AG04450 (cell line): ENCODE measurements around the gene ACHE. TPM values are rescaled to one million over a fixed set of nuclear protein-coding genes. Genes with fewer than 3 reads are reported as not detected.

Source experiments
- CTCF ChIA-PET: fragments of 300-600, 350-600 bp; formaldehyde crosslinking; extraction: SDS; loops from one replicate; lab custom pipeline; 2022; ENCODE audit warnings: antibody characterized with exemption, inconsistent platforms; lab: Charles Lee
- POLR2A ChIA-PET: fragments of 350-600 bp; formaldehyde crosslinking; extraction: SDS; loops from one replicate; lab custom pipeline; 2021; ENCODE audit warnings: antibody characterized with exemption, inconsistent platforms; lab: Yijun Ruan, JAX
- DNase-seq: peaks from one replicate; pipeline ENCODE4 v3.0.0-alpha.2; 2011; ENCODE audit warnings: low read depth, low spot score
- H3K27ac ChIP-seq: one replicate; pipeline ENCODE4 v1.5.1; 2012; ENCODE audit warnings: low read depth, low read length, control low read depth
- H3K27me3 ChIP-seq: one replicate; pipeline ENCODE4 v1.6.0; 2012; ENCODE audit warnings: low read length; ENCODE audit not compliant: control insufficient read depth, insufficient read depth
- H3K4me3 ChIP-seq: 2 replicates; pipeline ENCODE4 v1.5.1; 2011; ENCODE audit warnings: mild to moderate bottlenecking, low read depth, low read length, control low read depth
- H3K9me3 ChIP-seq: 2 replicates; pipeline ENCODE4 v1.5.1; 2012; ENCODE audit warnings: low read length; ENCODE audit not compliant: control insufficient read depth, insufficient read depth
- polyA plus RNA-seq: library from polyadenylated mRNA; depleted of rRNA; stranded (reverse); fragments of >200 nt; gene quantifications from 2 replicates; pipeline ENCODE4 v1.2.3, GENCODE V29; 2011
- TF ChIP-seq, protein P1 (sequence below): IDR thresholded peaks from 2 replicates; pipeline ENCODE4 v1.5.1; 2011; ENCODE audit warnings: low read depth, low read length, control low read depth, inconsistent platforms

The ACHE gene
- polyA plus RNA-seq, 1 experiment = 0.24 TPM

DNA sequence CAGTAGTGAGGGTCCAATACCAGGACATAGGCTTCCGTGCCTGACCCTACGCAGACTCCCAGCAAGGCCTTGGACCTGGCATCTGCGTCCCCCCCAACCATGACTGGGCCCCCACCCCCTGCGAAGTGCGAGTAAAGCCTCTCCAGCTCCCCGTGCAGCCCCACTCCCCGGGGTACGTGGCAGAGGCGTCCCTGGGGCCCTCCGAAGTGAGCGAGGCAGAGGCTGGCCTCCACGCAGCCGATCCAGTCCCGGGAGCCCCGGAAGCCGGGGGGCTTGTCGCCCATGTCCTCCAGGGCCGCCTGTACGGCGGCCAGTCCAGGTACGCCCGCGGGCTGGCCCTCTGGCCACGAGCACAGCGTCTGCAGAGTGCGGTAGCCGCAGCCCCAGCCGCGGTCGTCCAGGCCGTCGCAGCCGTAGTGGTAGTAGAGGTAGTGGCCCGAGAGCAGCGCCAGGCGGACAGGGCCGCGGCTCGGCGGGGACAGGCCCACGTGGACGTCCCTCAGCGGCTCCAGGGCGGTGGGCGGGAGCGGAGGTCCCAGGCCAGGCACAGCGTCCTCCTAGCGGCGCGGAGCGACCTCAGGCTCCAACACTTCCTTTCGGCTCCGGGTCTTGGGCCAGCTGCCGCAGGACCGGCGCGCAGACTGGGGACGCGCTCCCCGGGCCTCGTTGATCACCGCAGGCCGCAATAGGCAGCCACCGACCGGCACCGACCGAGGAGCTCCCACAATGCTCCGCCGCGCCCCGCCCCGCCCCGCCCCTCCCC, 6.5 kb downstream of the ACHE start, which contains the start of gene UFSP1:
Gene UFSP1, minus strand, starts transcription at position 728 of the 763 bp plus-strand sequence. Its CDS starts 444 bp downstream, at position 284.
- Histone ChIP-seq H3K27ac (peak within 1 kb of the TSS; percentile 75), H3K27me3 (no peaks in the 10 kb centered on the region), H3K9me3 (peaks cover 8% of the 10 kb centered on the region; the same call in 1 of the 2 replicates), H3K4me3 (peak within 1 kb of the TSS; percentile 72)
- CTCF ChIA-PET = interaction anchor here (0.5 to 1.4 kb wide), 8 partner anchors 9 to 1437 kb away, joined by 3 to 13 read pairs (median 6); partner anchors contain the start of gene POP7
- DNase-seq = no peak
- POLR2A ChIA-PET = interaction anchor here (0.5 to 4.4 kb wide), 13 partner anchors 13 to 329 kb away, joined by 3 to 71 read pairs (median 5); partner anchors contain the start of genes EPHB4, FBXO24, LRCH4 and PLOD3
- TF ChIP-seq, protein P1, sequence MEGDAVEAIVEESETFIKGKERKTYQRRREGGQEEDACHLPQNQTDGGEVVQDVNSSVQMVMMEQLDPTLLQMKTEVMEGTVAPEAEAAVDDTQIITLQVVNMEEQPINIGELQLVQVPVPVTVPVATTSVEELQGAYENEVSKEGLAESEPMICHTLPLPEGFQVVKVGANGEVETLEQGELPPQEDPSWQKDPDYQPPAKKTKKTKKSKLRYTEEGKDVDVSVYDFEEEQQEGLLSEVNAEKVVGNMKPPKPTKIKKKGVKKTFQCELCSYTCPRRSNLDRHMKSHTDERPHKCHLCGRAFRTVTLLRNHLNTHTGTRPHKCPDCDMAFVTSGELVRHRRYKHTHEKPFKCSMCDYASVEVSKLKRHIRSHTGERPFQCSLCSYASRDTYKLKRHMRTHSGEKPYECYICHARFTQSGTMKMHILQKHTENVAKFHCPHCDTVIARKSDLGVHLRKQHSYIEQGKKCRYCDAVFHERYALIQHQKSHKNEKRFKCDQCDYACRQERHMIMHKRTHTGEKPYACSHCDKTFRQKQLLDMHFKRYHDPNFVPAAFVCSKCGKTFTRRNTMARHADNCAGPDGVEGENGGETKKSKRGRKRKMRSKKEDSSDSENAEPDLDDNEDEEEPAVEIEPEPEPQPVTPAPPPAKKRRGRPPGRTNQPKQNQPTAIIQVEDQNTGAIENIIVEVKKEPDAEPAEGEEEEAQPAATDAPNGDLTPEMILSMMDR = 0 out of 2 replicates have a peak, but pooled peaks have one; percentile 5

DNA sequence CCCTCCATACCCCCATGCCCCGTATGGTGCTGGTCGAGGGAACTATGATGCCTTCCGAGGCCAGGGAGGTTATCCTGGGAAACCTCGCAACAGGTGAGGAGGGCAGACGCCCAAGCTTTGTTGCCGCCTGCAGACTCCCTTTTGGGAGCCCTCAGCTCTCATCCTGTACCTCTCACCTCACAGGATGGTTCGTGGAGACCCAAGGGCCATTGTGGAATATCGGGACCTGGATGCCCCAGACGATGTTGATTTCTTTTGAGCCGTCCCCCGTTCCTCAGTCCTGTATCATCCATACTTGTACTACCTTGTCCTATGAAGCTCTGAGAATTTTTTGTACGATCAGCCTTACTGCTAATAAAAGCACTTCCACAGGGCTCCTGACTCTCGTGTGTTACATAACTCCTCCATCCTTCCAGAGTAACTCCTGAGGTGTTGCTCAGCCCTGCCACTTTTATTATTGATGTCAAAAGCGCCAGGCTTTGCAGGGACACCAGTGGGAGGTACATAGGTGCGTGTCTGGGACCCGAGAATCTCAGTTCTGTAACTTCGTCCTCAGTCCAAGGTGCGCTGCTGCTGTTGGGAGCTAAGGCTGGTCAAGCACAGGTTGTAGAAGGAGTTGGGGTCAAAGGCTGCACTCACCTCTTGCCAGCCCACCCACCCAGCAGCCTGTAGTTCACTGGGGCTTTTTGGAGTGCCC, 7.2 kb downstream of the ACHE start:
- CTCF ChIA-PET = interaction anchor here (2.6 kb wide), 1 partner anchor 13 kb away, joined by 5 read pairs; the partner anchor contains the start of gene SRRT
- TF ChIP-seq, protein P1 = no peak
- Histone ChIP-seq H3K9me3 (peaks cover 8% of the 10 kb centered on the region; the same call in 1 of the 2 replicates), H3K27ac (no peak overlapping the region), H3K27me3 (no peaks in the 10 kb centered on the region), H3K4me3 (peak overlapping the region; percentile 72)
- POLR2A ChIA-PET = interaction anchor here (2.6 to 4.4 kb wide), 2 partner anchors 12 to 183 kb away, joined by 12 to 71 read pairs; partner anchors contain the start of genes POP7 and SRRT
- no peak for DNase-seq

DNA sequence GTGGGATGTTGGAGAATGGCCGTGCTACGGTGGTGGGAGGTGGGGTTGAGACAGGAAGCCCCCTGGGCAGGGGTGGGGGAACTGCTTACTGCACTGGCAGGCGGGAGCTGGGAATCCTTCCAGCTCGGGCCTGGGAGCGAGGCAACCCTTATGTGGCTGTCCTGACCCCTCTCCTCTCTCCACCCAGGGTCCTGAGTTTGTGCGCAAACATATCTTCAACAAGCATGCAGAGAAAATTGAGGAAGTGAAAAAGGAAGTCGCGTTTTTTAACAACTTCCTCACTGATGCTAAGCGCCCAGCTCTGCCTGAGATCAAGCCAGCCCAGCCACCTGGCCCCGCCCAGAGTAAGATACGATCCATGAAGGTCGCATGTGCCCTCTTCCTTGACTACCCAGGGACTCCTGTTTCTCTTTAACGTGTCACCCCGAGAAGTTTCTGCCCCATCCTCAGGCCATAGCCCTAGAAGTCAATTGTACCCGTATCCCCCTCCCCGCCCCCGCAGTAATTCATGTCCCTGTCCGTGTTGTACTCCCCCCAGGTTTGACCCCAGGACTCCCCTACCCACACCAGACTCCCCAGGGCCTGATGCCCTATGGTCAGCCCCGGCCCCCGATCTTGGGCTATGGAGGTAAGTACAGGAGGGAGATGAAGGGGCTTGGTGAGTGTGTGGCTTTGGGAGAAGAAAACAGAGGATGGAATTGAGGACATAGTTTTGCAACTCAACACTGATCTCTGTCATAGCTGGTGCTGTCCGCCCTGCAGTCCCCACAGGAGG, 8.0 kb downstream of the ACHE start:
- no peak overlapping the region for H3K27ac ChIP-seq
- POLR2A ChIA-PET = interaction anchor here (2.6 to 4.4 kb wide), 2 partner anchors 11 to 182 kb away, joined by 12 to 71 read pairs; partner anchors contain the start of genes POP7 and SRRT
- H3K27me3 ChIP-seq = no peaks in the 10 kb centered on the region
- no peak for DNase-seq
- peaks cover 8% of the 10 kb centered on the region; the same call in 1 of the 2 replicates for H3K9me3 ChIP-seq
- H3K4me3 ChIP-seq = peak overlapping the region; percentile 25; the same call in 1 of the 2 replicates
- TF ChIP-seq, protein P1 = no peak
- CTCF ChIA-PET = interaction anchor here (2.6 kb wide), 1 partner anchor 13 kb away, joined by 5 read pairs; the partner anchor contains the start of gene SRRT

DNA sequence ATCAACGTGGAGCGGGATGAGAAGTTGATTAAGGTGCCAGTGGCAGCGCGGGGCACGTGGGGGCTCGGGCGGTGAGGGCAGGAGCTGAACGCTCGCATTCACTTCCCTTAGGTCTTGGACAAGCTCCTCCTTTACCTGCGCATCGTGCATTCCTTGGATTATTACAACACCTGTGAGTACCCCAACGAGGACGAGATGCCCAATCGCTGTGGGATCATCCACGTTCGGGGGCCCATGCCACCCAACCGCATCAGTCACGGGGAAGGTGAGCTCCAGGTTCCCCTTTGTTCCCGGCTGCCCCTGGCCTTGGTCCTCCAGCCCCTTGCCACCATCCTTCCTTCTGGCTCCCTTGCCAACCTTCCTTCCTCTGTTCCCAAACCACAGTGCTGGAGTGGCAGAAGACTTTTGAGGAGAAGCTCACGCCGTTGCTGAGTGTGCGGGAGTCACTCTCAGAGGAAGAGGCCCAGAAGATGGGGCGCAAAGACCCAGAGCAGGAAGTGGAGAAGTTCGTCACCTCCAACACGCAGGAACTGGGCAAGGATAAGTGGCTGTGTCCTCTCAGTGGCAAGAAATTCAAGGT, 8.7 kb downstream of the ACHE start:
- TF ChIP-seq, protein P1 = no peak
- CTCF ChIA-PET = interaction anchor here (2.6 kb wide), 1 partner anchor 12 kb away, joined by 5 read pairs; the partner anchor contains the start of gene SRRT
- Histone ChIP-seq H3K9me3 (peaks cover 8% of the 10 kb centered on the region; the same call in 1 of the 2 replicates), H3K27me3 (no peaks in the 10 kb centered on the region), H3K4me3 (no peak overlapping the region), H3K27ac (no peak overlapping the region)
- DNase-seq = no peak
- POLR2A ChIA-PET = interaction anchor here (0.9 to 4.4 kb wide), 2 partner anchors 10 to 181 kb away, joined by 3 to 71 read pairs; partner anchors contain the start of genes POP7 and SRRT
